GM06990 (cell line): ENCODE results near the gene MYOCOS.

ENCODE experiments used
- DNase-seq: peaks from one replicate; pipeline ENCODE4 v3.0.0-alpha.2; 2011; ENCODE audit not compliant: insufficient read length; ENCODE audit errors: extremely low read depth
- H3K27me3 ChIP-seq: replicated peaks from 2 replicates; pipeline ENCODE4 v1.6.0; 2011; ENCODE audit warnings: low read length; ENCODE audit not compliant: control insufficient read depth, insufficient read depth
- H3K36me3 ChIP-seq: 2 replicates; pipeline ENCODE4 v1.5.1; 2011; ENCODE audit warnings: low read length; ENCODE audit not compliant: control insufficient read depth, insufficient read depth
- H3K4me3 ChIP-seq: replicated peaks from 2 replicates; pipeline ENCODE4 v1.5.1; 2011; ENCODE audit warnings: low read depth, mild to moderate bottlenecking, control low read depth, low read length
- TF ChIP-seq, protein P1 (sequence below): IDR thresholded peaks from 2 replicates; pipeline ENCODE4 v1.5.1; 2011; ENCODE audit warnings: low read length, control low read depth, mild to moderate bottlenecking, inconsistent platforms; ENCODE audit not compliant: insufficient read depth, poor library complexity, severe bottlenecking

Gene MYOCOS

DNA sequence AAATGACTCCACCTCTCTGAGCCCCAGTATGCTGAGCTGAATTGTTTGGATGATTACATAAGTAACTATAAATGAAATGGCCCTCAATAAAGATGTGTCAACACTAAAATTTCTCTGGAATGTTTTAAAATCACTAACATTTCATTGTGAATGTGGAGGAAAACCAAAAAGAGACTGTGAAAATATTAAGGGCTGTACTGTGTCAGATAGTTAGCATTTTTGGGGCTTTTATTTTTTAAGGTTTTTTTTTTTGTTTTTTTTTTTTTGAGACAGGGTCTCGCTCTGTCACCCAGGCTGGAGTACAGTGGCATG, 24.2 kb downstream of the MYOCOS start:
- no peak for DNase-seq
- H3K27me3 ChIP-seq: no peaks in the 10 kb centered on the region; the same call in 1 of the 2 replicates
- no peaks in the 10 kb centered on the region for H3K36me3 ChIP-seq
- TF ChIP-seq, protein P1, sequence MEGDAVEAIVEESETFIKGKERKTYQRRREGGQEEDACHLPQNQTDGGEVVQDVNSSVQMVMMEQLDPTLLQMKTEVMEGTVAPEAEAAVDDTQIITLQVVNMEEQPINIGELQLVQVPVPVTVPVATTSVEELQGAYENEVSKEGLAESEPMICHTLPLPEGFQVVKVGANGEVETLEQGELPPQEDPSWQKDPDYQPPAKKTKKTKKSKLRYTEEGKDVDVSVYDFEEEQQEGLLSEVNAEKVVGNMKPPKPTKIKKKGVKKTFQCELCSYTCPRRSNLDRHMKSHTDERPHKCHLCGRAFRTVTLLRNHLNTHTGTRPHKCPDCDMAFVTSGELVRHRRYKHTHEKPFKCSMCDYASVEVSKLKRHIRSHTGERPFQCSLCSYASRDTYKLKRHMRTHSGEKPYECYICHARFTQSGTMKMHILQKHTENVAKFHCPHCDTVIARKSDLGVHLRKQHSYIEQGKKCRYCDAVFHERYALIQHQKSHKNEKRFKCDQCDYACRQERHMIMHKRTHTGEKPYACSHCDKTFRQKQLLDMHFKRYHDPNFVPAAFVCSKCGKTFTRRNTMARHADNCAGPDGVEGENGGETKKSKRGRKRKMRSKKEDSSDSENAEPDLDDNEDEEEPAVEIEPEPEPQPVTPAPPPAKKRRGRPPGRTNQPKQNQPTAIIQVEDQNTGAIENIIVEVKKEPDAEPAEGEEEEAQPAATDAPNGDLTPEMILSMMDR: no peak
- no peak overlapping the region for H3K4me3 ChIP-seq

DNA sequence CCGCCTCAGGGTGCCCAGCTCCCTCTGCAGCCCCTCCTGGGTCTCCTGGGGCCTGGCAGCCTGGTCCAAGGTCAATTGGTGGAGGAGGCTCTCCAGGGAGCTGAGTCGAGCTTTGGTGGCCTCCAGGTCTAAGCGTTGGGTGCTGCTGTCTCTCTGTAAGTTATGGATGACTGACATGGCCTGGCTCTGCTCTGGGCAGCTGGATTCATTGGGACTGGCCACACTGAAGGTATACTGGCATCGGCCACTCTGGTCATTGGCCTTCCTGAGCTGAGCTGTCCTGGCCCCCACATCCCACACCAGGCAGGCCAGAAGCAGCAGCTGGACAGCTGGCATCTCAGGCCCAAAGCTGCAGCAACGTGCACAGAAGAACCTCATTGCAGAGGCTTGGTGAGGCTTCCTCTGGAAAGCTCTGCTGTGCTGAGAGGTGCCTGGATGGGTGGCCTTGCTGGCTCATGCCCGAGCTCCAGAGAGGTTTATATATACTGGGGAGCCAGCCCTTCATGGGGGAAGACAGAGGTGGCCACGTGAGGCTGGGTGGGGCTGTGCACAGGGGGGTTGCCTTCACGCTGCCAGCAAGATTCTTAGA, 30.3 kb downstream of the MYOCOS start, which contains the start of gene MYOC:
Gene MYOC (minus strand): TSS at position 455 of the 589 bp plus-strand sequence. CDS start 77 bp downstream, at position 378.
- TF ChIP-seq, protein P1: no peak
- Histone ChIP-seq H3K27me3 (no peaks in the 10 kb centered on the region; the same call in 1 of the 2 replicates), H3K36me3 (no peaks in the 10 kb centered on the region), H3K4me3 (no peak within 1 kb of the TSS)
- DNase-seq: no peak

DNA sequence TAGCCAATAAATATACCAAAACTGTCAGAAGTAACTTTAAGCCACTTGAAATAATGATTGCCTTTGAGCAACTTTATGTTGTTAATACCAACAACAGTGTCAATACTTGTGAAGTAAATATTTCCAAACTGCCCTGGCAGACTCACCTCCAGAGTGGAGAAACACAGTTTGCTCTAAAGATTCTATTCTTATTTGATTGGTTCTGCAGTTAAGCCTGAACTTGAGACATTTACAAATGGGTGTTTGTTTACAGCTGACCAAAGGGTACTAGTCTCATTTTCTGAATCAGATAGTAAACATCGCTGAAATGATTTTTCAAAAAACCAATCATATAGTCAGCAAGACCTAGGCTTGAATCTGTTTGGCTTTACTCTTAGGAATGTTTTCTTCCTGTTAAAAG, 31.8 kb downstream of the MYOCOS start:
- no peak overlapping the region for H3K4me3 ChIP-seq
- DNase-seq: no peak
- TF ChIP-seq, protein P1: no peak
- H3K27me3 ChIP-seq: no peaks in the 10 kb centered on the region; the same call in 1 of the 2 replicates
- H3K36me3 ChIP-seq: no peaks in the 10 kb centered on the region

DNA sequence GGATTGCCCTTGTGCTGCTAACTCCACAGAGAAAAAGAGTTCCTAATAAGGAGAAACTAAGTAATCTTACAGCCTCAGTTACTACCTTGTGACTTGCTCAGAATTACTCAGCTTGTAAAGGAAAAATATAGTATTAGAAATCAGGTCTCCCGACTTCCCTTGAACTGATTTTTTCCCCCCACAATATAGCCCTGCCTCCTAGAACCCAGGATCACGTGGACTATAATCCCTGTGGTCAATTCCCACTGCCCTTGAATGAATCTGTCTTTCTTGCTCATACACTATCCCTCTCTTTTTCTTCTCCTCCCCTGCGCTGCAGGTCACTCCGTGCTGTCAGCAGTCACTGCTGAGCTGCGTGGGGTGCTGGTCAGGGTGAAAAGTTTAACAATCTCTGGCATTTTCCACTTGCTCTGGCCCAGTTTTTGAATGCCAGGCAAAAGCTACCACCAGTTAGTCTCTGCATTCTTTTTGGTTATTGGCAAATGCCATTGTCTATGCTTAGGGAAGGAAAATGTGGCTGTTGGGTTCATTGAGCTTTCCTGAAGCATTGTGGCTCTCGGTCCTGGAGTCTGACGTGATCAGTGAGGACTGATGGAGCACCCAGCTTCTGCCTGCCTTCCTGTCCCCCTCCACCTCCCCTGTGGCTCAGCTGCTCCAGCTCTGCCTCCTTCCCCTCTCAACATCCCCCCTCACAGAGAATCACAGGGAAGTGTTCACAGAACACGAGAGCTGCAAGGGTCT, 32.3 kb downstream of the MYOCOS start:
- no peak for DNase-seq
- H3K36me3 ChIP-seq: no peaks in the 10 kb centered on the region
- no peaks in the 10 kb centered on the region; the same call in 1 of the 2 replicates for H3K27me3 ChIP-seq
- no peak overlapping the region for H3K4me3 ChIP-seq
- TF ChIP-seq, protein P1: no peak

DNA sequence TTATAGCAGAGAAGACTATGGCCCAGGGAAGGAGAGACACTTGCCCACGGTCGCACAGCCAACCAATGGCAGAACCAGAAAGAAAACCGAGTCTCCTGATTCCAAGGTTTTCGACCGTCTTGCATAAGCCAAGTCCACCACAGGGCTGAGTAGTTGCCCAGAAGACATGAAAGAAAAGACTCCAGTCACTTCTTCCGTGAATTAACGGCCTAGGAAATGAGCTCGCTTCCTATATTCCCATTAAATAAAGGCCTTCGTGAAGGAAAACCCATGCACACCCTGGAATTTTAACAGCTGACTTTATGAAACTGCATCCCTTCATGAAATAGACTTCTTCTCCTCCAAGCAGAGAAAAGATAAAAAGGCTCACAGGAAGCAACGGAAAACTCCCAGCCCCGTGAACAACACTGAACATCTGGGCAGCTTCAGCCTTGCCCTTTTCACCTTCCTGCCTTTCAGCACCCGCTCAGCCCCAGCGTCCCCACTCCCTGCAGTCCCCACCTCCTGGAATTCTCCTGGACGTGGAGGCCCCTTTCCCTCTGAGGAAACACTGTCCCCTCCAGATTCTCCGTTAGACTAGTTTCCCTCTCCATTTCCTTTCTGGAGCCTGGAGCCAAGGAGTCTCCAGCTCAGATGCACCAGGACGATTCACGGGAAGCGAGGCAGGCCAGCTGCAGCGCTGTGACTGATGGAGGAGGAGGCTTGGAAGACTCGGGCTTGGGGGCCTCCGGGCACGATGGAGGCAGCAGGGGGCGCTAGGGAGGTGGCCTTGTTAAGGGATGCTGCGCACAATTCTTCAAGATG, 33.1 kb downstream of the MYOCOS start:
- TF ChIP-seq, protein P1: peak; percentile 94
- Histone ChIP-seq H3K36me3 (no peaks in the 10 kb centered on the region), H3K27me3 (no peaks in the 10 kb centered on the region; the same call in 1 of the 2 replicates), H3K4me3 (no peak overlapping the region)
- peak; percentile 66 for DNase-seq
